A549 treated with dexamethasone at 1 μM for 4 hours (cell line): ENCODE data around the gene FAM50A. TPM values are rescaled to one million over a fixed set of nuclear protein-coding genes. Genes with fewer than 3 reads are reported as not detected.

Experiments used
- total RNA-seq: library from RNA; stranded (reverse); fragments of 200-300 nt; extraction: Qiagen RNA extraction; gene quantifications from 5 replicates; pipeline ENCODE4 v1.2.3, GENCODE V29; 2022

Gene FAM50A
- 102 to 123 TPM (median 110 TPM) in 5 replicates for total RNA-seq

GRCh38 chrX:154443992-154444754, at the start of gene FAM50A:
Gene FAM50A (plus strand): TSS chrX:154444141. CDS start chrX:154444236, 95 bp downstream.

GRCh38 chrX:154397888-154398667, 45.9 kb upstream of the FAM50A start, which contains the start of gene RPL10:
Gene RPL10 (plus strand): TSS chrX:154398377. CDS start chrX:154398520, 143 bp downstream.

GRCh38 chrX:154409222-154409871, 34.6 kb upstream of the FAM50A start, which contains the start of gene DNASE1L1:
Gene DNASE1L1 (minus strand): TSS chrX:154409254. CDS start chrX:154405568, 3,686 bp downstream.

GRCh38 chrX:154428176-154429171, 15.5 kb upstream of the FAM50A start, which contains the start of gene ATP6AP1:
Gene ATP6AP1 (plus strand): TSS chrX:154428677. CDS start chrX:154428693, 16 bp downstream.

GRCh38 chrX:154436983-154437752, 6.8 kb upstream of the FAM50A start, which contains the start of gene GDI1:
Gene GDI1 (plus strand): TSS chrX:154437154. CDS start chrX:154437255, 101 bp downstream.

GRCh38 chrX:154458116-154458953, 14.4 kb downstream of the FAM50A start, which contains the start of gene PLXNA3:
Gene PLXNA3 (plus strand): TSS chrX:154458281. CDS start chrX:154460184, 1,903 bp downstream.

GRCh38 chrX:154478728-154479622, 35.0 kb downstream of the FAM50A start, which contains the start of gene LAGE3:
Gene LAGE3 (minus strand): TSS chrX:154479281. CDS start chrX:154478915, 366 bp downstream.

GRCh38 chrX:154486396-154487207, 42.7 kb downstream of the FAM50A start, which contains the start of gene UBL4A:
Gene UBL4A (minus strand): TSS chrX:154486615. CDS start chrX:154486584, 31 bp downstream.

GRCh38 chrX:154490414-154491083, 46.6 kb downstream of the FAM50A start, which contains the start of gene SLC10A3:
Gene SLC10A3 (minus strand): TSS chrX:154490629. CDS start chrX:154488940, 1,689 bp downstream.

Other genes starting within 250 kb of the FAM50A start
- gene OPN1MW2, start 224.4 kb upstream of the FAM50A start, total RNA-seq: not detected in 5 replicates
- gene OPN1MW3, start 186.6 kb upstream of the FAM50A start, total RNA-seq: not detected in 5 replicates
- gene TEX28, start 149.0 kb upstream of the FAM50A start, total RNA-seq: 0.09 TPM in 1 of 5 replicates, not detected in the others
- gene TKTL1, start 148.3 kb upstream of the FAM50A start, total RNA-seq: 0.11 to 0.19 TPM (median 0.12 TPM) in 4 of 5 replicates, not detected in the other
- 1,222 to 1,700 TPM (median 1,580 TPM) in 5 replicates for gene FLNA, start 69.5 kb upstream of the FAM50A start, total RNA-seq
- gene EMD, start 64.8 kb upstream of the FAM50A start, total RNA-seq: 134 to 157 TPM (median 149 TPM) in 5 replicates
- 4,314 to 5,661 TPM (median 4,476 TPM) in 5 replicates for gene RPL10, start 45.8 kb upstream of the FAM50A start, total RNA-seq
- gene DNASE1L1, start 34.9 kb upstream of the FAM50A start, total RNA-seq: 24.9 to 30.3 TPM (median 28.4 TPM) in 5 replicates
- 30.5 to 39.0 TPM (median 34.2 TPM) in 5 replicates for gene TAFAZZIN, start 32.6 kb upstream of the FAM50A start, total RNA-seq
- gene ATP6AP1, start 15.5 kb upstream of the FAM50A start, total RNA-seq: 73.1 to 108 TPM (median 104 TPM) in 5 replicates
- 83.8 to 110 TPM (median 102 TPM) in 5 replicates for gene GDI1, start 7.0 kb upstream of the FAM50A start, total RNA-seq
- gene PLXNA3, start 14.1 kb downstream of the FAM50A start, total RNA-seq: 5.6 to 25.1 TPM (median 13.8 TPM) in 5 replicates
- 46.2 to 57.3 TPM (median 56.4 TPM) in 5 replicates for gene LAGE3, start 35.1 kb downstream of the FAM50A start, total RNA-seq
- 60.1 to 68.0 TPM (median 66.5 TPM) in 5 replicates for gene UBL4A, start 42.5 kb downstream of the FAM50A start, total RNA-seq
- gene SLC10A3, start 46.5 kb downstream of the FAM50A start, total RNA-seq: 29.1 to 41.5 TPM (median 40.6 TPM) in 5 replicates
- gene FAM3A, start 72.1 kb downstream of the FAM50A start, total RNA-seq: 34.7 to 46.6 TPM (median 42.6 TPM) in 5 replicates
- 1,257 to 1,682 TPM (median 1,603 TPM) in 5 replicates for gene G6PD, start 102.7 kb downstream of the FAM50A start, total RNA-seq
- gene IKBKG, start 103.5 kb downstream of the FAM50A start, total RNA-seq: 30.1 to 42.7 TPM (median 40.9 TPM) in 5 replicates
- not detected in 5 replicates for gene CTAG1A, start 141.0 kb downstream of the FAM50A start, total RNA-seq
- gene CTAG1B, start 175.1 kb downstream of the FAM50A start, total RNA-seq: not detected in 5 replicates
- gene CTAG2, start 209.4 kb downstream of the FAM50A start, total RNA-seq: not detected in 5 replicates